H1 (cell line): ENCODE data around the gene DGAT2. TPM values are rescaled to one million over a fixed set of nuclear protein-coding genes. Genes with fewer than 3 reads are reported as not detected.

ENCODE experiments used
- CTCF ChIA-PET: fragments of 300-600 bp; sonication (Branson Sonifier 250); formaldehyde crosslinking; loops from one replicate; lab custom pipeline; 2021; ENCODE audit not compliant: partially characterized antibody; lab: Charles Lee
- POLR2A ChIA-PET: fragments of 300-600 bp; sonication (Branson Sonifier 250); formaldehyde crosslinking; loops from one replicate; lab custom pipeline; 2021; ENCODE audit warnings: inconsistent platforms; ENCODE audit not compliant: partially characterized antibody; lab: Charles Lee
- DNase-seq, 2 experiments: peaks; one replicate each; pipeline versions ENCODE4 v3.0.0 to v3.0.0-alpha.2; 2010 to 2022; ENCODE audit warnings: low spot score in 2 of 2, low read depth in 1 of 2, mixed read lengths in 1 of 2
- FAIRE-seq: peaks from 2 replicates; lab custom pipeline; 2011; peaks lifted over from hg19 to GRCh38; lab: Jason Lieb, UNC
- H2AFZ ChIP-seq: 2 replicates; pipeline ENCODE4 v1.8.1; 2012; ENCODE audit warnings: low read length, inconsistent platforms
- H2AK5ac ChIP-seq: 2 replicates; pipeline ENCODE4 v1.6.1; 2013; ENCODE audit warnings: low read depth, low read length
- H2BK120ac ChIP-seq: replicated peaks from 2 replicates; pipeline ENCODE3; 2013; ENCODE audit warnings: low read depth, low read length, inconsistent platforms
- H2BK12ac ChIP-seq: 2 replicates; pipeline ENCODE4 v1.6.1; 2013; ENCODE audit warnings: low read depth, low read length
- H2BK15ac ChIP-seq: 2 replicates; pipeline ENCODE4 v1.6.1; 2013; ENCODE audit warnings: low read length
- H2BK20ac ChIP-seq: 2 replicates; pipeline ENCODE4 v1.6.1; 2013; ENCODE audit warnings: low read length
- H2BK5ac ChIP-seq: 2 replicates; pipeline ENCODE4 v1.6.1; 2013; ENCODE audit warnings: low read depth, low read length
- H3K14ac ChIP-seq: 2 replicates; pipeline ENCODE4 v1.6.1; 2013; ENCODE audit warnings: inconsistent platforms; ENCODE audit not compliant: insufficient read length
- H3K18ac ChIP-seq: 2 replicates; pipeline ENCODE4 v1.6.1; 2013; ENCODE audit warnings: low read length; ENCODE audit errors: extremely low read depth
- H3K23ac ChIP-seq: 2 replicates; pipeline ENCODE4 v1.6.1; 2013; ENCODE audit warnings: inconsistent platforms; ENCODE audit not compliant: insufficient read length
- H3K23me2 ChIP-seq: 2 replicates; pipeline ENCODE4 v1.6.1; 2013; ENCODE audit warnings: low read depth, low read length
- H3K27ac ChIP-seq: 2 replicates; pipeline ENCODE4 v1.6.1; 2011; ENCODE audit warnings: low read depth, low read length, inconsistent platforms
- H3K27me3 ChIP-seq, 4 experiments: replicated peaks in 1 of 4; 1 replicate in 1 of 4; 2 replicates in 3 of 4; pipeline versions ENCODE4 v1.6.1 to v1.8.1; 2011 to 2013; ENCODE audit warnings: low read length in 3 of 4, mild to moderate bottlenecking in 3 of 4, inconsistent platforms in 2 of 4, mixed read lengths in 2 of 4, moderate library complexity in 1 of 4; ENCODE audit not compliant: control insufficient read depth in 3 of 4, insufficient read depth in 3 of 4; ENCODE audit errors: extremely low read depth in 1 of 4
- H3K36me3 ChIP-seq, 4 experiments: 2 replicates each; pipeline versions ENCODE4 v1.6.1 to v1.8.1; 2011 to 2013; ENCODE audit warnings: mild to moderate bottlenecking in 4 of 4, low read length in 3 of 4, moderate library complexity in 2 of 4, control low read depth in 1 of 4, inconsistent platforms in 1 of 4; ENCODE audit not compliant: insufficient read depth in 4 of 4, control insufficient read depth in 2 of 4
- H3K4ac ChIP-seq: replicated peaks from 2 replicates; pipeline ENCODE3; 2013; ENCODE audit warnings: low read length, low read depth, mixed read lengths, inconsistent platforms; ENCODE audit not compliant: insufficient read length
- H3K4me1 ChIP-seq, 4 experiments: replicated peaks in 1 of 4; 1 replicate in 1 of 4; 2 replicates in 3 of 4; pipeline versions ENCODE4 v1.6.1 to v1.8.1; 2011 to 2013; ENCODE audit warnings: low read length in 3 of 4, inconsistent platforms in 2 of 4, mixed read lengths in 1 of 4; ENCODE audit not compliant: insufficient read depth in 4 of 4, control insufficient read depth in 3 of 4
- H3K4me2 ChIP-seq, 2 experiments: 2 replicates each; pipeline versions ENCODE4 v1.6.1 to v1.8.1; 2011 to 2013; ENCODE audit warnings: low read depth in 2 of 2, low read length in 2 of 2, control low read depth in 1 of 2, inconsistent platforms in 1 of 2, mild to moderate bottlenecking in 1 of 2; ENCODE audit not compliant: insufficient read depth in 1 of 2
- H3K4me3 ChIP-seq, 4 experiments: fragments of 200-600, 300-600 bp in 1 of 4; sonication (generic), shearing (Covaris generic), sonication (Bioruptor Twin) in 1 of 4; 2 replicates each; pipeline versions ENCODE4 v1.5.1 to v1.8.1; 2011 to 2016; ENCODE audit warnings: low read length in 4 of 4, low read depth in 3 of 4, control low read depth in 2 of 4, inconsistent platforms in 2 of 4, mild to moderate bottlenecking in 2 of 4, mixed read lengths in 1 of 4, moderate library complexity in 1 of 4; ENCODE audit not compliant: insufficient read depth in 2 of 4; ENCODE audit errors: extremely low read depth in 1 of 4
- H3K56ac ChIP-seq: replicated peaks from 2 replicates; pipeline ENCODE3; 2013; ENCODE audit warnings: low read depth, mild to moderate bottlenecking, mixed read lengths, low read length, inconsistent platforms; ENCODE audit not compliant: insufficient read length
- H3K79me1 ChIP-seq: 2 replicates; pipeline ENCODE4 v1.6.1; 2013; ENCODE audit warnings: low read depth, low read length, control low read depth
- H3K79me2 ChIP-seq, 2 experiments: 2 replicates each; pipeline versions ENCODE4 v1.6.1 to v1.8.1; 2012 to 2013; ENCODE audit warnings: low read length in 2 of 2, mild to moderate bottlenecking in 2 of 2, inconsistent platforms in 1 of 2; ENCODE audit not compliant: insufficient read depth in 2 of 2, control insufficient read depth in 1 of 2
- H3K9ac ChIP-seq, 4 experiments: replicated peaks in 1 of 4; 1 replicate in 1 of 4; 2 replicates in 3 of 4; pipeline versions ENCODE4 v1.6.1 to v1.8.1; 2011 to 2013; ENCODE audit warnings: low read depth in 3 of 4, low read length in 3 of 4, control low read depth in 2 of 4, mild to moderate bottlenecking in 2 of 4, moderate library complexity in 2 of 4, inconsistent platforms in 1 of 4; ENCODE audit errors: extremely low read depth in 1 of 4
- H3K9me3 ChIP-seq, 2 experiments: 2 replicates each; pipeline versions ENCODE4 v1.6.1 to v1.8.1; 2012 to 2013; ENCODE audit warnings: mild to moderate bottlenecking in 2 of 2, moderate library complexity in 2 of 2, control low read depth in 1 of 2, inconsistent platforms in 1 of 2, low read depth in 1 of 2, low read length in 1 of 2, mixed read lengths in 1 of 2; ENCODE audit not compliant: insufficient read depth in 2 of 2
- H4K20me1 ChIP-seq, 2 experiments: replicated peaks in 1 of 2; 2 replicates each; pipeline versions ENCODE3 to v1.8.1; 2011 to 2013; ENCODE audit warnings: inconsistent platforms in 2 of 2, low read length in 2 of 2, mild to moderate bottlenecking in 1 of 2; ENCODE audit not compliant: insufficient read depth in 2 of 2, control insufficient read depth in 1 of 2
- H4K5ac ChIP-seq: 2 replicates; pipeline ENCODE4 v1.6.1; 2013; ENCODE audit warnings: low read length, low read depth, mixed read lengths, inconsistent platforms; ENCODE audit not compliant: insufficient read length
- H4K8ac ChIP-seq: 2 replicates; pipeline ENCODE4 v1.8.0; 2013; ENCODE audit warnings: mild to moderate bottlenecking, moderate library complexity, low read length, inconsistent platforms; ENCODE audit not compliant: insufficient read depth; ENCODE audit errors: extremely low read depth
- H4K91ac ChIP-seq: replicated peaks from 2 replicates; pipeline ENCODE3; 2013; ENCODE audit warnings: low read length, mixed read lengths, inconsistent platforms; ENCODE audit not compliant: insufficient read length
- ATF2 ChIP-seq: IDR thresholded peaks from 2 replicates; pipeline ENCODE4 v1.6.1; 2012; ENCODE audit warnings: low read length, inconsistent platforms
- BRCA1 ChIP-seq: IDR thresholded peaks from 2 replicates; pipeline ENCODE4 v1.6.1; 2012; ENCODE audit warnings: low read depth, low read length, improper control_type of control experiment
- CHD1 ChIP-seq: IDR thresholded peaks from 2 replicates; pipeline ENCODE4 v1.6.1; 2012; ENCODE audit warnings: low read depth, low read length, improper control_type of control experiment
- CHD2 ChIP-seq: IDR thresholded peaks from 2 replicates; pipeline ENCODE4 v1.6.1; 2012; ENCODE audit warnings: low read length, improper control_type of control experiment
- CREB1 ChIP-seq: IDR thresholded peaks from 2 replicates; pipeline ENCODE4 v1.6.1; 2012; ENCODE audit warnings: inconsistent platforms
- FOSL1 ChIP-seq: IDR thresholded peaks from 2 replicates; pipeline ENCODE4 v1.6.1; 2011; ENCODE audit warnings: mild to moderate bottlenecking, low read depth, low read length, moderate library complexity; ENCODE audit not compliant: insufficient read depth
- HDAC2 ChIP-seq, 2 experiments: fragments of 300-600 bp in 1 of 2; sonication (generic) in 1 of 2; IDR thresholded peaks; 2 replicates each; pipeline ENCODE4 v1.6.1; 2011 to 2012; ENCODE audit warnings: low read depth in 2 of 2, low read length in 2 of 2, mild to moderate bottlenecking in 2 of 2, moderate library complexity in 2 of 2, borderline replicate concordance in 1 of 2, inconsistent platforms in 1 of 2
- JUN ChIP-seq: IDR thresholded peaks from 2 replicates; pipeline ENCODE4 v1.6.1; 2011; ENCODE audit warnings: low read depth, mild to moderate bottlenecking, improper control_type of control experiment, low read length
- POU5F1 ChIP-seq: IDR thresholded peaks from 2 replicates; pipeline ENCODE4 v1.6.1; 2011; ENCODE audit warnings: low read depth, mild to moderate bottlenecking, low read length, moderate library complexity
- RAD21 ChIP-seq, 2 experiments: IDR thresholded peaks in 1 of 2; conservative IDR thresholded peaks in 1 of 2; 2 replicates each; pipeline ENCODE4 v1.6.1; 2011; ENCODE audit warnings: low read depth in 2 of 2, low read length in 2 of 2, improper control_type of control experiment in 1 of 2, inconsistent platforms in 1 of 2, mild to moderate bottlenecking in 1 of 2, moderate library complexity in 1 of 2
- RBBP5 ChIP-seq: IDR thresholded peaks from 2 replicates; pipeline ENCODE4 v1.7.1; 2012; ENCODE audit warnings: low read depth, mild to moderate bottlenecking, inconsistent platforms, low read length, moderate library complexity, borderline replicate concordance
- SIRT6 ChIP-seq: IDR thresholded peaks from one replicate; pipeline ENCODE4 v1.7.1; 2012; ENCODE audit warnings: low read length, inconsistent platforms
- USF2 ChIP-seq: IDR thresholded peaks from 2 replicates; pipeline ENCODE4 v1.6.1; 2011; ENCODE audit warnings: low read length, improper control_type of control experiment
- polyA plus RNA-seq, 7 experiments: library from polyadenylated mRNA; depleted of rRNA in 3 of 7; stranded (reverse) in 5 of 7; unstranded in 2 of 7; fragments of >200 nt in 5 of 7; fragments of 200-250 nt in 2 of 7; gene quantifications; 1 replicate in 5 of 7; 2 replicates in 1 of 7; 4 replicates in 1 of 7; pipeline versions ENCODE4 v1.2.1 to v1.2.3, GENCODE V29; 2011 to 2013; ENCODE audit warnings: missing spikeins in 2 of 7, mixed read lengths in 2 of 7
- total RNA-seq: library from RNA; stranded (reverse); fragmentation: NEBNext Ultra II Directional; extraction: Animal tissue kit (Norgen Biotek cat#: 25700); gene quantifications from 2 replicates; pipeline ENCODE4 v1.2.1, GENCODE V29; 2021

The DGAT2 gene
- total and polyA plus RNA-seq, 2 of the 8 experiments (the other 6 are each of a cell fraction or from before 2014, with no cell fraction given) = 3.2 to 5.9 TPM

DNA sequence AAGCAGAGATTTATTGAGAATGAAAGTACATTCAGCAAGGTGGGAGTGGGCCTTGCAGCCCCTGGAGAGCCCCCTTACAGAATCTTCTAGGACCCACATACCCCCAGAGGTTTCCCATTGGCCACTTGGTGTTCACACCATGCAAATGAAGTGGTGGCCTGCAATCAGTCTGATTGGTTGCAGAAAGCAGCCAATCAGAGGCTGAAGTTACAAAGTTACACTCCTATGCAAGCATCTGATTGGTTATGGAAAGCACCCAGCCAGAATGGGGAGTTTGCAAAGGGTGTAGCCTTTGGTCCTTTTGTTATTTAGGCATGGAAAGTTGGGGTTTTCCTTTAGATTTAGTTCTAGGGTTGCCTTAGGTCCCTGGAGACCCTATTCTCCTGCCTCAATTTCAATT is 81.3 kb downstream of the DGAT2 start:
- no peaks in the 10 kb centered on the region for H3K23me2 ChIP-seq
- no peak overlapping the region for H4K5ac ChIP-seq
- H3K23ac ChIP-seq = no peak overlapping the region
- no peak overlapping the region for H2AFZ ChIP-seq
- DNase-seq = no peak
- H3K56ac ChIP-seq = no peak overlapping the region
- no peak overlapping the region for H2BK120ac ChIP-seq
- no peak overlapping the region for H3K14ac ChIP-seq
- H3K4me3 ChIP-seq = no peak overlapping the region
- H3K36me3 ChIP-seq = no peaks in the 10 kb centered on the region; a peak in 1 of 8 replicates
- H3K4me1 ChIP-seq = no peaks in the 10 kb centered on the region; a peak in 1 of 7 replicates
- no peak for FAIRE-seq
- no peak overlapping the region for H2BK20ac ChIP-seq
- no peaks in the 10 kb centered on the region for H3K9me3 ChIP-seq
- TF ChIP-seq CHD1 = no peak
- TF ChIP-seq CHD2 = no peak
- TF ChIP-seq HDAC2 (IDR thresholded peaks at IDR 0.05; ENCODE audit: borderline replicate concordance in 1 of 2, low read depth in 2 of 2, low read length in 2 of 2) = no peak
- TF ChIP-seq BRCA1 = no peak
- no peak for TF ChIP-seq SIRT6
- no peak for TF ChIP-seq FOSL1
- no peak for TF ChIP-seq USF2
- no peak for TF ChIP-seq JUN
- TF ChIP-seq POU5F1 = no peak
- no peak for TF ChIP-seq ATF2
- TF ChIP-seq RBBP5 = no peak
- no peak for TF ChIP-seq CREB1
- no peak for TF ChIP-seq RAD21 (IDR thresholded peaks at IDR 0.05 in 1 of 2, conservative IDR thresholded peaks at IDR 0.05 in 1 of 2; ENCODE audit: low read depth in 2 of 2, low read length in 2 of 2)
- TF ChIP-seq, all 59 proteins: peak for 0
- Histone ChIP-seq H2BK15ac (no peak overlapping the region), H3K79me2 (0 out of 4 replicates have a peak, but pooled peaks cover 0 to 4% of the 10 kb centered on the region in 2 experiments), H3K9ac (no peak overlapping the region), H3K18ac (no peak overlapping the region), H3K79me1 (no peaks in the 10 kb centered on the region), H3K4ac (no peak overlapping the region), H2AK5ac (no peak overlapping the region), H4K91ac (no peak overlapping the region), H4K8ac (no peak overlapping the region), H4K20me1 (no peaks in the 10 kb centered on the region), H3K27ac (no peak overlapping the region), H2BK5ac (no peak overlapping the region), H3K27me3 (no peaks in the 10 kb centered on the region), H2BK12ac (no peak overlapping the region), H3K4me2 (no peak overlapping the region)
- ChIA-PET POLR2A (no interaction called here), CTCF (interaction anchor here (0.6 to 1.9 kb wide), 2 partner anchors 18 to 47 kb away, joined by 3 to 5 read pairs; no protein-coding TSS in a partner anchor)
